Fibroblast of villous mesenchyme (primary cell): Measurements from ENCODE around the gene NRIP1. TPM values are rescaled to one million over a fixed set of nuclear protein-coding genes. Genes with fewer than 3 reads are reported as not detected.

Source experiments
- DNase-seq: peaks from one replicate; pipeline ENCODE4 v3.0.0-alpha.2; 2010; ENCODE audit warnings: low read depth
- H3K4me3 ChIP-seq: 2 replicates; pipeline ENCODE4 v1.5.1; 2011; ENCODE audit warnings: low read depth, mild to moderate bottlenecking, low read length
- CTCF ChIP-seq: IDR thresholded peaks from 2 replicates; pipeline ENCODE4 v1.5.1; 2012; ENCODE audit warnings: low read depth, mild to moderate bottlenecking, low read length; ENCODE audit not compliant: insufficient read depth
- total RNA-seq: library from RNA; depleted of rRNA; stranded (reverse); fragments of >200 nt; gene quantifications from 2 replicates; pipeline ENCODE4 v1.2.3, GENCODE V29; 2012

Gene NRIP1
- total RNA-seq: 46.1 and 56.6 TPM in 2 replicates

- peak within 1 kb of the TSS; percentile 83 for H3K4me3 ChIP-seq
- peak; percentile 93 for DNase-seq
- TF ChIP-seq CTCF: no peak
Observed at GRCh38 chr21:15064576-15065391, at the start of gene NRIP1. TSS of gene NRIP1 (minus strand) at chr21:15065000. CDS start at chr21:14968192, 96,808 bp downstream.

DNA sequence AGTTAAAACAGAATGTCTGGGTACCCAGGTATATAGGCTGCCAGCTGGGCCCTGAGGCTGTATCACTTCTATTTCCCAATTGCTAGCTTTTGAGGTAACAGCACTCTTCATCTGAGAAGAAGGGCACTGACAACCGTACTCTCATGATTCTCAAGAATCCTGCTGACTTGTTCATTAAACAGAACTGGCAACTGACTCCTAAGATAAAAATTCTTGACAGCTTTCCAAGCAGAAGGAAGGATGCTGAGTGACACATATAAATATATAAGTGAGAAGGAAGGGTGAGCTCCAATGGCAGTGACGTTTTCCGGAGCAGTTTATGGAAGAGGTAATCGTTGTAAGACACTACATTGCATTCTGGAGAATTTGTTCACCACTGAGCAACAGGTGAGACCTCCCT lies 48.1 kb upstream of the NRIP1 start:
- H3K4me3 ChIP-seq: no peak overlapping the region
- no peak for TF ChIP-seq CTCF
- no peak for DNase-seq

DNA sequence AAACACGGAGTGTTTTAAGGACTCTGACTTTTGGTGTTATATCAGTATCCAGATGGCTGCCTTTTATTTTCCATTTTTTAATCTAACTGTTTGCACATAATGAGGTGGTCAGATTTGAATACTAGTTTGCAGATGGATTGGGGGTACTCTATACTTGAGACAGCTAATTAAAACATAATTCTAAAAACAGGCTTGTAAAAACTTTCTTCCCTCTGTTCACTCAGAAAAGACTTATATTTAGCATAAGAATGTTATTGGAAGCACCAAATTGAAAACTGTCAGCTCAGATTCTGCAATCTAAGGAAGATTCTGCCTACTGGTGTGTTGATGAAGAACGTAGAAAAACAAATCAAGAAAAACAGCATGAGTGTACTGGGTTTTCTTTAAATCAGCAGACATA lies 44.0 kb upstream of the NRIP1 start:
- H3K4me3 ChIP-seq: no peak overlapping the region
- TF ChIP-seq CTCF: no peak
- DNase-seq: no peak

GRCh38 chr21:15104470-15104869 lies 39.7 kb upstream of the NRIP1 start:
- no peak overlapping the region for H3K4me3 ChIP-seq
- TF ChIP-seq CTCF: no peak
- no peak for DNase-seq

DNA sequence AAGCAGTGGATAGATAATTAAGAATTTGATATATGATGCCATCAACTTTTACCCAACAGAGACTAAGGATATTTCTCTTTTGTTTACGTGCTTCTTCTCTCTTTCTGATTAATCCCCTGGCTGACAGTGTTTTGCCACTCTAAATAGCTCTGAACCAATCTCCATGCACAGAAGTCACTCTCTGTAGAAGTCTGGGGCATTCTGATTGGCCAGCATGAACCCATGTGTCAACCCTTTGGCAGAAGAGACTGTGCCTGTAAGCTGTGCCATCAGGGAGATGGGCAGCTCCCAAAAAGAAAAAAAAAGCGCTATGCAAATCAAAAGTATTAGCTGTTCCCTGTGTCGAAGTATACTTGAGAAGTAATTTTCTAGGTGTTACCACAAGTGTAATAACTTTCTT lies 34.1 kb upstream of the NRIP1 start:
- TF ChIP-seq CTCF: no peak
- no peak overlapping the region for H3K4me3 ChIP-seq
- no peak for DNase-seq

GRCh38 chr21:15098181-15098580 lies 33.4 kb upstream of the NRIP1 start:
- no peak overlapping the region for H3K4me3 ChIP-seq
- no peak for DNase-seq
- no peak for TF ChIP-seq CTCF

DNA sequence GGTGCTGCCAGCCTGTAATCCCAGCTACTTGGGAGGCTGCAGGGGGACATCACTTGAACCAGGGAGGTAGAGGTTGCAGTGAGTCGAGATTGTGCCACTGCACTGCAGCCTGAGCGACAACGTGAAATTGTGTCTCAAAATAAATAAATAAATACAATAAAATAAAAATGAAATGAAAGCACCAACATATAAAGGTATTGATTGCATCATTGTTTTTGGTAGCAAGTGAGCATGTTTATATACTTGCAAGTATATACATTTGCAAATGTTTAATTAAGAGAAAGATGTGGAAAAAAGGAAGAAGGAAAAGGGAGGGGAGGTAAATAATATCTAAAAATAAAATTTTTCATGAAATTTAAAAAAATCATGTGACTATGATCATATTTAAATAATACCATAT lies 32.8 kb upstream of the NRIP1 start:
- H3K4me3 ChIP-seq: no peak overlapping the region
- no peak for DNase-seq
- no peak for TF ChIP-seq CTCF
